HG02943 (cell line): Measurements from ENCODE around the gene ANKRD10.

Experiments
- ATAC-seq: cut with Tn5 transposase; IDR thresholded peaks from one replicate; pipeline ENCODE4 v1.9.1; 2021; ENCODE audit warnings: mild to moderate bottlenecking, low read depth, moderate library complexity; ENCODE audit not compliant: unreplicated experiment

Gene ANKRD10

DNA sequence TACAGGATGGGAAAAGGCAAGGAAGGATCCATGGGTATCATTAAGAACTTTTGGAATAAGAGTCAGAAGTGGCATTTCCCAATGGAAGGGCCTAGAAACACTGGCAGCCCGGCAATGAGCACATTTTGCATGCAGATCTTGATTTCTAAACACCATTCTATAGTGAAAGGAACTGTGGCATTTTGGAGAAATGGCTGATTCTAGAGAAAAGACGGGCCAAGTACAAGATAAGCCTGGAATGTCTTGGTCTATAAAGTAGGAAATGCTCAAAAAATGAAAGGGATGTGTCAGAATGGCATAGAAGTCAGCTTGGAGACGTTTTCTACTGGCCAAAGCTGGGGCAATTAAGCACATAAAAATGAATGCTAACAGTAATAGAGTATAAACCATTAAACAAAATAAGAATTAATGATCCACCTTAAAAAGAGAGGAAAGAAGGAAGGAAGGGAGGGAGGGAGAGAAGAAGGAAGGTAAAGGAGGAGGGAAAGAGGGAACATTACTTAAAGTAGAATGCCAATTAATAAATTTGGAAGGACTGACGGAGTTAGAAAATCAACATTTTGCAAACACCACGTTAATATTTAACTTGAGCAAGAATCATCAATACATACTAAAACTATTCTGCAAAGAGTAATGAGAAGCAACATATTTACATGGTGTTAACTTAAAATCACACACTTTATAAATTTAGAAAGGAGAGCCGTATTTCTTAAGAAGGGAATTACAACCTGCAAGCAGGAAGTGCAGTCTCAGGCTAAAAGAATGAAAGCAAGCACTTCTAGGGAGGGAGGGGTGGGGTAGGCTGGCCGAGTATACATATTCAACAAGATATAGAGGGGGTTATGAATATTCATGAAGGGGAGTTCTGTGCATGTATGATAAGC, 78.9 kb downstream of the ANKRD10 start:
- no peak for ATAC-seq

DNA sequence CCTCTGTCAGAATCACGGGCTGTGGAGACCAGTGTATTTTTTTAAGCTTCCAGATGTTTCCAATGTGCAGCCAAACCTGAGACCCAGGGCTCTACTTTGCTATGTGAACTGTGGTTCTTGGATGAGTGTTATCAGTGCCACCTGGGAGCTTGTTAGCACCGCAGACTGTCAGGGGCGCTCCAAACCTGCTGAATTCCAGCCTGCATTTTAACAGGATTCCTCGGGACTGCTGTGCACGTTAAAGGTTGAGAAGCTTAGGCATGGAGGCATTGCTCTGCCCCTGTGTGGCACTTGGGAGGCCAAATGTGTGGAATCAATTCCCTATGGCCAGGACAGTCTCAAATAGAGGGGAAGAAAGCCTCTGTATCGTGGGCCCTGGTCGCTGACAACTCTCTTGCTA, 80.3 kb downstream of the ANKRD10 start:
- ATAC-seq: no peak

DNA sequence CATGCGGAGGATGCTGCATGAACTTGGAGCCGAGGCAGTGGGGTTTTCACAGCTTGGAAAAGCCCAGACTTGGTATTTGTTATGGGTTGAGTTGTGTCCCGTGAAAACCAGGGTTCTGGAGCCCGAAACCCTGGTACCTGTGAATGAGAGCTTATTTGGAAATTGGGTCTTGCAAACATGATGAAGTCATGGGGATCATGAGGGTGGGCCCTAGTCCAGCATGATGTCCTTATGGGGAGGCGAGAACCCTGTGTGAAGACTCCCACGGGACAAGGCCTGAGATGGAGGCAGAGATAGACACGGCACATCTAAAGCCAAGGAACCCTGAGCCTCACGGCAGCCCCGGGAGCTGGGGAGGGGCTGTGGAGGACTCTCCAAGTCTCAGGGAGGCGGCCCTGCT, 82.3 kb downstream of the ANKRD10 start:
- ATAC-seq: no peak

DNA sequence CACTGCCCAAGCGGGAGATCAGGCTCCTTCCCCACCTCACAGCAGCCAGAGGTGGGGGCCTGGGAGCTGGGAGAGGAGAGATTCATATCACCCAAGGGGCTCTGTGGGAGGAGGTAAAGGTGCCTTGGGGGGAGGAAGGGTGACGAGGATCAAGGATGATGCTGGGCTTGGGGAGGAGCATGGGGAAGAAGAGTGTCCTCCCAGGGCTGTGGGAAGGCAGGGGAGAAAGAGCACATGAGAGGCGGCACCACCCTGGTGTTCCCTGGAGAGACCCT, 82.7 kb downstream of the ANKRD10 start:
- no peak for ATAC-seq

DNA sequence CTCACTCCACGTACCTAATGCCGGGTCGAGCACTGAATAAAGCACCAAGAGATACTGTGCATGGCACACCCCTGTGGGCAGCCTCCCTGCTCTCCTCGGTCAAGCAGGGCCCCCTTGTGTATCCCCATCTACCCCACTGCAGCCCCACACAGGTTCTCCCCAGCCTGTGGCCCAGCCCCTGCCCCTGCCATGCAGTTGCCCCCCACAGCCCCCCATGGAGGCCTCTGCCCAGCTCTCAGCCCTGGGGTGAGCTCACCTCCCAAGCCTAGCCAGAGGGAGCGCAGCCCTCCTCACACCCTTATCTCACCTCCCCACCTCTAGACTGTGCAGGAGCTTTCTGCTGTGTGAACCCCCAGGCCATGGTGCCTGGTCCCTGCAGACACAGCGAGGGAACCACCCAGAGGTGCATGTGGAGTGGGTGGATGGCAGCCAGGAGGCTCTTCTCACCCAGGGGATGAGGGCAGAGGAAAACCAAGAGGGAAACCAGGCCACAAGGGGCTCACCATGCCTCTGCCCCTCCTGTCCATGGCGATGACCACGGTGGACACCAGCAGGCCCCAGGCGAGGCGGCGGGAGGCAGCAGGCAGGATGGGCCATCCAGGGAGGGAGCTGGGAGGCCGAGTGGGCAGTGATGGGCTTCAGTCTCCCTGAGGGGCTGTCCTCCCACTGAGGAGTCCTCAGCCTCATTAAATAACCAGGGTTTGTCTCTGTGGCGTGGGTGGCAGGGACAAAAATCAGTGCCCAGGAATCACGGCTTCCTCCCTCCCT, 83.2 kb downstream of the ANKRD10 start:
- ATAC-seq: no peak

DNA sequence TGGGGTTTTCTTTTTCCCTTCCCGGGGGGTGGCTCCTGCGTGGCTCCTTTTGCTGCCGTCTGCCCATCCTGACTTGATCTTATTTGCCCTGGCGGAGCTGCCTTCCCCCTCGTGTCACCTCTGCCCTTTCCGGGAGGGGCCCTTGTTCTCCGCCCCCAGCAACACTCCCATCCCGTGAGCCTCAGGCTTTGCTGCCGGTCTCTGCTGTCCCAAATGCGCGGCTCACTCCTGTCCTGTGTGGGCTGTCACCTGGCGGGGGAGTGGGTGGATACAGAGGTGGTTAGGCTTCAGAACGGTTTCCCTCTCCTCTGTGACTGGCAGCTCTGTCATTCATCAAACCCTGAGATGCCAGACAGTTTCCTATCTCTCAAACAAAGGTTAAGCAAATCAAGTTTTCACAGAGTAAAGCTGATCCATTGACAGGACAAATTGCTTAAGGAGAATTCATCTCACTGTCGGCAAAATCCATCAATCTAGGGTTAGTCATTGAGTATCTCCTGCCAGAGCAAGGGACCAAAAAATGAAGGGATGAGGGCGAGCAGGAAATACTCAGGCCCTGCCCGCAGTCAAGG, 84.0 kb downstream of the ANKRD10 start:
- no peak for ATAC-seq

DNA sequence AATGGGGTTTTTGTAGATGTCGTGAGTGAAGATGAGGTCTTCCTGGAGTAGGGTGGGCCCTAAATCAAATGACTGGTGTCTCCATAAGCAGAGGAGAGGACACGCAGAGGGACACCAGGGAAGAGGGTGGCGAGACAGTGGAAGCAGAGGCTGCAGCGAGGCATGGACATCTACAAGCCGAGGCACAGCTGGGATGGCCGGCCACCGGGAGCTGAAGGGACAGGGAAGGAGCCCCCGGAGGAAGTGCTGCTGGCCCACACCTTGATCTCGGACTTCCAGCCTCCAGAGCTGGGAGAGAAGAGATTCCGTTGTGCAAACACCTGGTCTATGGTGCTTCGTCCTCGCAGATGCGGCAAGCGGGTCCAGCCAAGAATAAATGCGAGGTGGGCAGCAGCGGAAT, 84.5 kb downstream of the ANKRD10 start:
- ATAC-seq: no peak

DNA sequence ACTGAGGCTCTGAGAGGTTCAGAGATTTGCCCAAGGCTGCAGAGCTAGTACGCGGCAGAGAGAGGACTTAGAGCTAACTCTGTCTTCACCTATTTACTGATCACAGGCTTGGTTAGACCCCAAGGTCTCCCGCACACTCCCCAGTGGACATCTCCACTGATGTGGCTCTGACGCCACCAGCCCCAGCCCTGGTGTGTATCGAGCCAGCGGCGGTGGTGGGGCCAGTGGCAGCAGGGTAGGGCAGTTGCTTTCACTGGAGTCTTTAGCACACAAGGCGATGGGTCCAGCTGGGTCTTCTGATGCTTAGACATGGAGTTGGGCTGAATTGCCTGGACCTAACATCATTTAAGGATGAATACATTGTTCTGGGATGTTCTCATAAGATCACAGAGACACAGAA, 85.4 kb downstream of the ANKRD10 start:
- ATAC-seq: no peak

DNA sequence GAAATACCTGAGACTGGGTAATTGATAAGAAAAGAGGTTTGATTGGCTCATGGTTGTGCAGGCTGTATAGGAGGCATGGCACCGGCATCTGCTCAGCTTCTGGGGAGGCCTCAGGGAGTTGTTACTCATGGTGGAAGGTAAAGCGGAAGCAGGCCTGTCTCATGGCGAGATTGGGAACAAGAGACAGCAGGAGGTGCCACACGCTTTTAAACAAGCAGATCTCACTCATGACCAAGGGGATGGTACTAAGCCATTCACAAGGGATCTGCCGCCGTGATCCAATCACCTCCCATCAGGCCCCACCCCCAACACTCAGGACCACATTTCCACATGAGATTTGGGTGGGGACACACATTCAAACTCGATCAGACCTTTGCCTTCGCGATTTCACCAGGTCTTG, 86.2 kb downstream of the ANKRD10 start:
- no peak for ATAC-seq
